ENCODE measurements around the gene PHLPP1.
A peak's percentile ranks its signal among the peaks of the same experiment; 100 is the strongest.

The PHLPP1 gene

DNA sequence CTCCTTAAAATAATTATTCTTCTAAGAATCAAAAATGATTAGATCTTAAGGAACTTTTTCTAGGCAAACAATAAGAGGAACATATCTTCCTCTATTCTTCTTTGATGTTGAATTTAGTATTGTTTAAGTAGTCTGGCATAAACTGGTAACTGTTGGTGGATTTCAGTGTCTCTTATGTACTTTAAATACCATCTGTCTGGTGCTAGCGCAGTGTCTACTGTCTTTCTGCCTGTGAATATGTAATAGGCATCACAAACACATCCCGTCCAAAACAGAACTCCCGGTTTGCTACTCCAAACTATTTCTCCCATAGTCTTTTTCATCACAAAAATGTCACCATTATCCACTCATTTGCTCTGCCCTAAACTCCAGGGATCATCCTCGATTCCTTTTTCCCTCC, 281.7 kb downstream of the PHLPP1 start:
- peaks cover 17% of the 10 kb centered on the region for H3K4me1 Mint-ChIP-seq
- no peaks in the 10 kb centered on the region for H3K36me3 Mint-ChIP-seq (ENCODE audit: low read depth)
- no peaks in the 10 kb centered on the region for H3K9me3 Mint-ChIP-seq
- peaks cover 7% of the 10 kb centered on the region for H3K27me3 Mint-ChIP-seq (ENCODE audit: low read depth, poor library complexity)
- H3K27ac Mint-ChIP-seq = no peak overlapping the region
- DNase-seq = no peak
- H3K4me3 Mint-ChIP-seq = no peak overlapping the region
- TF ChIP-seq, protein P1, sequence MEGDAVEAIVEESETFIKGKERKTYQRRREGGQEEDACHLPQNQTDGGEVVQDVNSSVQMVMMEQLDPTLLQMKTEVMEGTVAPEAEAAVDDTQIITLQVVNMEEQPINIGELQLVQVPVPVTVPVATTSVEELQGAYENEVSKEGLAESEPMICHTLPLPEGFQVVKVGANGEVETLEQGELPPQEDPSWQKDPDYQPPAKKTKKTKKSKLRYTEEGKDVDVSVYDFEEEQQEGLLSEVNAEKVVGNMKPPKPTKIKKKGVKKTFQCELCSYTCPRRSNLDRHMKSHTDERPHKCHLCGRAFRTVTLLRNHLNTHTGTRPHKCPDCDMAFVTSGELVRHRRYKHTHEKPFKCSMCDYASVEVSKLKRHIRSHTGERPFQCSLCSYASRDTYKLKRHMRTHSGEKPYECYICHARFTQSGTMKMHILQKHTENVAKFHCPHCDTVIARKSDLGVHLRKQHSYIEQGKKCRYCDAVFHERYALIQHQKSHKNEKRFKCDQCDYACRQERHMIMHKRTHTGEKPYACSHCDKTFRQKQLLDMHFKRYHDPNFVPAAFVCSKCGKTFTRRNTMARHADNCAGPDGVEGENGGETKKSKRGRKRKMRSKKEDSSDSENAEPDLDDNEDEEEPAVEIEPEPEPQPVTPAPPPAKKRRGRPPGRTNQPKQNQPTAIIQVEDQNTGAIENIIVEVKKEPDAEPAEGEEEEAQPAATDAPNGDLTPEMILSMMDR (IDR thresholded peaks at IDR 0.05) = no peak

DNA sequence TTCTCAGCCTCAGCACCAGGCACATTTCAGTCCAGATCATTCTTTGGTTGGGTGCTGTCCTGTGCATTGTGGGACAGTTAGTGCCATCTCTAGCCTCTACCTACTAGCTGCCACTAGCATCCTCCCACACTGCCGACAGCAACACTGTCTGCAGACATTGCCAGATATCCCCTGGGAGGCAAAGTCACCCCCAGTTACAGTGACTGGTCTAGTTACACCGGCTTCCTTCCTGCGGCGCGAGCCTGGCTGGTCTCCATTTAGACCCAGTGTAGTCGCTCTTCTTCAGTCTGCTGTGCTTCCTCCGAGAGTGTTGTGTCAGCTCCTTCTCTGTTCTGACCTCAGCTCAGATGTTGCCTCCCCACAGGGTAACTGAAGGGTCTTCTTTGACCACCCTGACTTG, 283.1 kb downstream of the PHLPP1 start:
- no peaks in the 10 kb centered on the region for H3K36me3 Mint-ChIP-seq (ENCODE audit: low read depth)
- peaks cover 16% of the 10 kb centered on the region for H3K4me1 Mint-ChIP-seq
- H3K9me3 Mint-ChIP-seq = no peaks in the 10 kb centered on the region
- DNase-seq = no peak
- peak overlapping the region; percentile 62 for H3K27ac Mint-ChIP-seq
- no peak overlapping the region for H3K4me3 Mint-ChIP-seq
- H3K27me3 Mint-ChIP-seq (ENCODE audit: low read depth, poor library complexity) = peaks cover 7% of the 10 kb centered on the region
- TF ChIP-seq, protein P1 (IDR thresholded peaks at IDR 0.05) = no peak

DNA sequence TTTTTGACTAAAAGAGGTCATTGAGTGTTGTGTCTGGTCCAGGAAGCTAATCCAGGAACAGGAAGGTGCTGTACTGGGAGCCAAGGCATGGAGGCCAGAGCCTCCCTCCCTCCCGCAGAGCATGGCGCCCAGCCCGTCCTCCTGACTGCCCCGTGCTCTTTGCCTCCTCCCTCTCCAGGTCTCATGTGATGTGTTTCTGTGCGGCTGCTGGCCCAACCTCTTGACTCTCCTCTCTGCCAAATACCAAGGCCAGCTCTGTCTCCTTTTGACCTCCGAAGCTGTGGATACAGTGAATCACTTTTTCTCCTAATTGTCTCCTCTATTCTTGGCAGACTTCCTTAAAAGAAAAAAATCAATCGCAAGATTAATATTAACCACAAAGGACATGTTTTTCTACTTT, 284.1 kb downstream of the PHLPP1 start:
- DNase-seq = no peak
- Mint-ChIP-seq H3K4me1 (peaks cover 11% of the 10 kb centered on the region), H3K27me3 (ENCODE audit: low read depth, poor library complexity) (peaks cover 7% of the 10 kb centered on the region), H3K4me3 (no peak overlapping the region), H3K36me3 (ENCODE audit: low read depth) (no peaks in the 10 kb centered on the region), H3K9me3 (no peaks in the 10 kb centered on the region), H3K27ac (no peak overlapping the region)
- TF ChIP-seq, protein P1 (IDR thresholded peaks at IDR 0.05) = no peak

DNA sequence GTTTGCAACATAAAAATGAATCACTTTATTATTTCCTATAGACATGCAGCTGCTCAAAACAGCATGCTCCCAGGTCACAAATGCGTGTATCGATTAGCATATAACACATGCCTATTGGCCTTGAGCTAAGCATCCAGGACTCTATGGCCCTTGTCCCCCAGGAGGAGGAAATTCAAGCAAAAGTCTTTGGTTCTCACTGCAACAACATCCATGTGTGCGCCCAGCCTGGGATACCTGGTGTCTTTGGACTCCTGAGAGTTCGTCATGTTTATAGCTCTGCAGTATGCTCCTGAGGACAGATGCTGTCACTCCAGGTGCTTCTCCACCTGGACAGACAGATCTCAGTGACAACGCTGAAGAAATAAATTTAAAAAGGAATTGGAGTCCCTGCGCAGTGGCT, 284.6 kb downstream of the PHLPP1 start:
- TF ChIP-seq, protein P1 (IDR thresholded peaks at IDR 0.05) = no peak
- no peaks in the 10 kb centered on the region for H3K36me3 Mint-ChIP-seq (ENCODE audit: low read depth)
- peaks cover 11% of the 10 kb centered on the region for H3K4me1 Mint-ChIP-seq
- no peak overlapping the region for H3K27ac Mint-ChIP-seq
- no peak for DNase-seq
- no peak overlapping the region for H3K4me3 Mint-ChIP-seq
- H3K9me3 Mint-ChIP-seq = no peaks in the 10 kb centered on the region
- peaks cover 7% of the 10 kb centered on the region for H3K27me3 Mint-ChIP-seq (ENCODE audit: low read depth, poor library complexity)

DNA sequence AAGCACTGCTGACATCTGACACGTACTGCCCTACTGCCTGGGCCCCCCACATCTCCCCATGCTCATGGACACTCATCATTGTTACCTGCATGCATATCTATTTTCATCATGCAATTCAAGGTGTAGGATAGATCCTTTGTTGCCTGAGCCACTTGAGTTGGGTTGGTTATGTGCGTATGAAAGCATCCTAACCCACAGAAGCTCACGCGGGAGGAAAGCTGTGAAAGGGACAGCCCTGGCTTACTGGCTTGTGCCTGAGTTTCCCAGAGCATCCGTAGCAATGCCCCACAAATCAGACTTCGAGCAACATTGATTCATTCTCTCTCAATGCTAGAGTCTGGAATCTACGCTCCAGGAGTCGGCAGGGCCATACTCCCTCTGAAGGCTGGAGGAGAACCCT, 285.5 kb downstream of the PHLPP1 start:
- TF ChIP-seq, protein P1 (IDR thresholded peaks at IDR 0.05) = no peak
- Mint-ChIP-seq H3K27ac (no peak overlapping the region), H3K9me3 (no peaks in the 10 kb centered on the region), H3K4me3 (no peak overlapping the region), H3K27me3 (ENCODE audit: low read depth, poor library complexity) (peaks cover 7% of the 10 kb centered on the region), H3K4me1 (peaks cover 11% of the 10 kb centered on the region), H3K36me3 (ENCODE audit: low read depth) (no peaks in the 10 kb centered on the region)
- no peak for DNase-seq

DNA sequence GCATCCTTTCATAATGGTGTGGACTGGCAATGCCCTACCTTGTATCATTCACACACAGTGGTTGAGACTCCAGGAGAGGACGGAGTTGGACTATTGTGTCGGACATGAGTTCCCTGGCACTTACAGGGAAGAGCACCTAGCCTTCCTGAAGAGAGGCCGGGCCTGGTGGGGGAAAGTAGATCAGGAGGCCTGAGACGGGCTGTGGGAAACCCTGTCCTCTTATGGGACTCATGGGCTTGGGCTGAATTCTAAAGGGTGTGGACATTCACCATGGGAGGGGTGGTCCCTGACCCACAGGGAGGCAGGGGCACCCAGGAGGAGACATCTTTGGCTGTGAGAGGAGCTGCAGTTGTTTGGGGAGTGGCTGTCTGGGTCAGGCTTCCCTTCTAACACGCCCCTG, 286.5 kb downstream of the PHLPP1 start:
- no peak for DNase-seq
- Mint-ChIP-seq H3K36me3 (ENCODE audit: low read depth) (no peaks in the 10 kb centered on the region), H3K4me3 (no peak overlapping the region), H3K27me3 (ENCODE audit: low read depth, poor library complexity) (peaks cover 7% of the 10 kb centered on the region), H3K27ac (no peak overlapping the region), H3K9me3 (no peaks in the 10 kb centered on the region), H3K4me1 (peaks cover 4% of the 10 kb centered on the region)
- TF ChIP-seq, protein P1 (IDR thresholded peaks at IDR 0.05) = no peak

Measured in nephron progenitor cell (in vitro differentiated cells).